Measurements from ENCODE around the gene GALNTL6.

The GALNTL6 gene

DNA sequence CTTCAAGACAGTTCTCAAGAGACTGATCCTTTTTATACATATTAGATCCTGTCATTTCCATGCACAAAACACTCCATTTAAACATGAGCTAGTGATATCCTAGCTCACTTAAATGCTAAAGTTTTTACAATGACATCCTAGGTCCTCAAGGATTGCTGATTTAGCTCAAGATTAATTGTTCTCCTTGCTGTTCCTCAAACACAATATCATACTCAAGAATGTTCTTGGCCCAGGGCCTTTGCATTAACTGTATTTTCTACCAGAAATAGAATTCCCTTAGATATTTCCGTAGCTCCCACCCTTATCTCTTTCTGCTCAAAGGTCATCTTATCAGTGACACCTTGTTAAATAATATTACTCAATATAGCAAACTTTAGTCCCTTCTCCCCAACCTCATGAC, 270.1 kb downstream of the GALNTL6 start:
- H3K36me3 ChIP-seq (ENCODE audit: control insufficient read depth, insufficient read depth, low read length) = no peaks in the 10 kb centered on the region
- no peak for DNase-seq (ENCODE audit: extremely low read depth, insufficient read length)
- TF ChIP-seq, protein P1, sequence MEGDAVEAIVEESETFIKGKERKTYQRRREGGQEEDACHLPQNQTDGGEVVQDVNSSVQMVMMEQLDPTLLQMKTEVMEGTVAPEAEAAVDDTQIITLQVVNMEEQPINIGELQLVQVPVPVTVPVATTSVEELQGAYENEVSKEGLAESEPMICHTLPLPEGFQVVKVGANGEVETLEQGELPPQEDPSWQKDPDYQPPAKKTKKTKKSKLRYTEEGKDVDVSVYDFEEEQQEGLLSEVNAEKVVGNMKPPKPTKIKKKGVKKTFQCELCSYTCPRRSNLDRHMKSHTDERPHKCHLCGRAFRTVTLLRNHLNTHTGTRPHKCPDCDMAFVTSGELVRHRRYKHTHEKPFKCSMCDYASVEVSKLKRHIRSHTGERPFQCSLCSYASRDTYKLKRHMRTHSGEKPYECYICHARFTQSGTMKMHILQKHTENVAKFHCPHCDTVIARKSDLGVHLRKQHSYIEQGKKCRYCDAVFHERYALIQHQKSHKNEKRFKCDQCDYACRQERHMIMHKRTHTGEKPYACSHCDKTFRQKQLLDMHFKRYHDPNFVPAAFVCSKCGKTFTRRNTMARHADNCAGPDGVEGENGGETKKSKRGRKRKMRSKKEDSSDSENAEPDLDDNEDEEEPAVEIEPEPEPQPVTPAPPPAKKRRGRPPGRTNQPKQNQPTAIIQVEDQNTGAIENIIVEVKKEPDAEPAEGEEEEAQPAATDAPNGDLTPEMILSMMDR (IDR thresholded peaks at IDR 0.05; ENCODE audit: insufficient read depth, low read length, poor library complexity, severe bottlenecking) = no peak

DNA sequence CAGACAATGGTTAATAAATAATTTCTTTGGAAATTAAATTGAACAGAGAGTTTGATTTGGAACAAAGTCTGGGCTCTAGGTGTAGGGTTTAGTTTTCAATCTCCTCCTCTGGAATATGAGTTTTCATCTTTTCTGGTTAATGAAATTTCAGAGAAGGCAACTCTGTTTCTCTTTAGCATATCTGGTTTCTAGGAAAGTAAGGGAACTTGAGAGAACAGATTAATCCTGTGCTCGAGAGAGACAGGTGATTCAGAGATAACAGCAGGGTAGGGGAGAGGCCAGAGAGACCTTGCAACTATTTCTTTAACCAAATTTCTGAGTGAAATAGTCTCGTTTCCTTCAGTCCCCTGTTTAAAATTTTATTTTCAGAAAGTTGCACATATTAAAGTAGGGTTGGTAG, 275.4 kb downstream of the GALNTL6 start:
- TF ChIP-seq, protein P1 (IDR thresholded peaks at IDR 0.05; ENCODE audit: insufficient read depth, low read length, poor library complexity, severe bottlenecking) = no peak
- Histone ChIP-seq H3K27me3 (replicated peaks; ENCODE audit: control insufficient read depth, insufficient read depth, low read length) (no peaks in the 10 kb centered on the region), H3K4me3 (replicated peaks; ENCODE audit: low read depth, low read length) (no peak overlapping the region), H3K36me3 (ENCODE audit: control insufficient read depth, insufficient read depth, low read length) (no peaks in the 10 kb centered on the region)
- DNase-seq (ENCODE audit: extremely low read depth, insufficient read length) = no peak

More for the DNA sequence above, 270.1 kb downstream of the GALNTL6 start:
- no peak overlapping the region for H3K4me3 ChIP-seq (replicated peaks; ENCODE audit: low read depth, low read length)
- no peaks in the 10 kb centered on the region for H3K27me3 ChIP-seq (replicated peaks; ENCODE audit: control insufficient read depth, insufficient read depth, low read length)

DNA sequence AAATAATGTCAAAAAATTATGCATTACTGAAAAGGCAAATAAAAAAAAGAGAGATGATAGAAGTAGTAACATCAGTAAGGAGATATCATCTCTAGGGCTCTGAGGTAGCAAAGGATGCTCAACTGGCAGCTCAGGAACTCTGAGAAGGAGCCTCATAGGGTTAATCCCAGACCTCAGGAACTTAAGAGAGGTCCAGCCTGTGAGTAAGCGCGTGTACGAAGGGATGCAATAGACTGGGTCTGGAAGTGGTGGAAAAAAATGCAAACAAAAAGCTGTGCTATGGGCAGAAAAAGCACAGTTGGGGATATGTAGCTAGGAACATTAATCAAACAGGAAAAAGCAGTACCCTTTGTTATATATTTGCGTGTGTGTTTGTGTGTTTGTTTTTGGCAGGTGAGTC, 282.0 kb downstream of the GALNTL6 start:
- TF ChIP-seq, protein P1 (IDR thresholded peaks at IDR 0.05; ENCODE audit: insufficient read depth, low read length, poor library complexity, severe bottlenecking) = no peak
- DNase-seq (ENCODE audit: extremely low read depth, insufficient read length) = no peak
- H3K36me3 ChIP-seq (ENCODE audit: control insufficient read depth, insufficient read depth, low read length) = no peaks in the 10 kb centered on the region
- H3K4me3 ChIP-seq (replicated peaks; ENCODE audit: low read depth, low read length) = no peak overlapping the region
- no peaks in the 10 kb centered on the region for H3K27me3 ChIP-seq (replicated peaks; ENCODE audit: control insufficient read depth, insufficient read depth, low read length)

DNA sequence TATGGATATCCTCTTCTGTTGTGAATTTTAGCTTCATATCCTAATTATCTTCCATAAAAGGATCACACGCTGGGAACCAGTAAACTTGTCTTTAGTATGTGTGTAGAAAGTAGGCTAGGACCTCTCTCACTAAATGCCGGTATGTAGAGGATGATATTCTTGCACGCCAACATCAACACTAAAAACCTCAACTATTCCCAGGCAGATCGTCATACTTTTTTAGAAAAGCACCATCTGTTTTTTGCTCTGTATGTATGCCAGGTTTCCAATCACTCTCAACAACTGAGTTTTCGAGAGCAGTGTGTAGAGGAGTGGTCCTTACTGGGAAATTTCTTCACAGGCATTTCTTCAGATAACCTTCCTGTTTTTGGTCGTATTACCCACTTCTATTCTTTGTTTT, 283.6 kb downstream of the GALNTL6 start:
- DNase-seq (ENCODE audit: extremely low read depth, insufficient read length) = no peak
- TF ChIP-seq, protein P1 (IDR thresholded peaks at IDR 0.05; ENCODE audit: insufficient read depth, low read length, poor library complexity, severe bottlenecking) = no peak
- Histone ChIP-seq H3K27me3 (replicated peaks; ENCODE audit: control insufficient read depth, insufficient read depth, low read length) (no peaks in the 10 kb centered on the region), H3K36me3 (ENCODE audit: control insufficient read depth, insufficient read depth, low read length) (no peaks in the 10 kb centered on the region), H3K4me3 (replicated peaks; ENCODE audit: low read depth, low read length) (no peak overlapping the region)

DNA sequence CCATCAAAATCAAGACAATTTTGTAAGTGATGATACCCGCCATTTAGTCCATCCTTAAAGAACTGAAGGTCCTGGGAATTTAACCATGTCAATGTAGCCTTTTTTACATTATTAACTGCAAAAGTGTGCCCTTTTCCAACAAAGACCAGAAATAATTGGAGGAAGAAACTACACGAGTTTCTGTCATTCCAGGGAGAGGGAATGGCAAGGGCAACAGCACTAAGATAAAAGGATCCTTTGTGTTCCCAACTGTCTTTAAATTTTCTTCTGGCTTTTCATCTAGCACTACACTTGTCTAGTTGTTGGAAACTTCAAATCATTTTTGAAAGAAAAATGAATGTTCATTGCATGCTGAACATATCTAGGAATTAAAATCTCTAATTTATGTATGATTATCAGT, 286.2 kb downstream of the GALNTL6 start:
- Histone ChIP-seq H3K27me3 (replicated peaks; ENCODE audit: control insufficient read depth, insufficient read depth, low read length) (no peaks in the 10 kb centered on the region), H3K36me3 (ENCODE audit: control insufficient read depth, insufficient read depth, low read length) (no peaks in the 10 kb centered on the region)
- TF ChIP-seq, protein P1 (IDR thresholded peaks at IDR 0.05; ENCODE audit: insufficient read depth, low read length, poor library complexity, severe bottlenecking) = no peak

DNA sequence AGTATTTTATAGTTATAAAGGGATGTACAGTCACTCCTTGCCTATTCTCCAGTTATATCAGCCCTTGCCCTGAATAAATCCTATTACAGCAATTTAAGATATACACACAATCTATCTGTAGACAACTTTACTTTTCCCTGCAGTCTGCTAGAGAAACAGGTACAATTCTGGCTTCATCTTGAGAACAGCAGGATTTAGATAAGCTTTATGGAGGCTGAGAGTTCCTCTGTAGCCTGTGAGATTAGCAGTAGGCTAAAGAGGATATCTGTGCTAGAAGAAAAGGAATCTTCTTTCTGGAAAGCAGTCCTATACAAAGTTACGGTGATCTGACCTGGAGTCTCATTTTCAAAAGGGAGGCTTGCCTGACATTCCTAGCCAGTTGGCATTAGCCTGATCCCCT, 290.3 kb downstream of the GALNTL6 start:
- DNase-seq (ENCODE audit: extremely low read depth, insufficient read length) = no peak

More for the DNA sequence above, 286.2 kb downstream of the GALNTL6 start:
- no peak for DNase-seq (ENCODE audit: extremely low read depth, insufficient read length)
- no peak overlapping the region for H3K4me3 ChIP-seq (replicated peaks; ENCODE audit: low read depth, low read length)

More for the DNA sequence above, 290.3 kb downstream of the GALNTL6 start:
- no peaks in the 10 kb centered on the region for H3K27me3 ChIP-seq (replicated peaks; ENCODE audit: control insufficient read depth, insufficient read depth, low read length)
- TF ChIP-seq, protein P1 (IDR thresholded peaks at IDR 0.05; ENCODE audit: insufficient read depth, low read length, poor library complexity, severe bottlenecking) = no peak
- no peak overlapping the region for H3K4me3 ChIP-seq (replicated peaks; ENCODE audit: low read depth, low read length)
- no peaks in the 10 kb centered on the region for H3K36me3 ChIP-seq (ENCODE audit: control insufficient read depth, insufficient read depth, low read length)
